Esophagus squamous epithelium (tissue), 4 donors: ENCODE results near the gene CYLD.

ENCODE experiments used
- CTCF ChIP-seq, 6 experiments: fragments of 450-650 bp in 4 of 6; fragments of 200-600 bp in 2 of 6; sonication (generic) in 2 of 6; IDR thresholded peaks; one replicate each; pipeline ENCODE4 v1.5.1; 2016 to 2019; ENCODE audit warnings: antibody characterized with exemption in 6 of 6, mild to moderate bottlenecking in 4 of 6, moderate library complexity in 4 of 6
- POLR2A ChIP-seq, 4 donors: fragments of 450-650 bp; IDR thresholded peaks; one replicate each; pipeline ENCODE4 v1.6.1; 2017; ENCODE audit warnings: antibody characterized with exemption in 4 of 4, mild to moderate bottlenecking in 4 of 4, moderate library complexity in 3 of 4

GRCh38 chr16:50821586-50821985, 79.7 kb downstream of the CYLD start:
- no peak for TF ChIP-seq CTCF (IDR thresholded peaks at IDR 0.05)
- TF ChIP-seq POLR2A (IDR thresholded peaks at IDR 0.05): no peak
